H4 (cell line): Measurements from ENCODE around the gene DRAP1. TPM values are rescaled to one million over a fixed set of nuclear protein-coding genes. Genes with fewer than 3 reads are reported as not detected.
A peak's percentile ranks its signal among the peaks of the same experiment; 100 is the strongest.

Experiments used
- DNase-seq: peaks from one replicate; pipeline ENCODE4 v3.0.0-alpha.2; 2015; ENCODE audit warnings: low spot score
- total RNA-seq: library from RNA; depleted of rRNA; stranded (reverse); fragments of >200 nt; shearing (Covaris generic); gene quantifications from 2 replicates; pipeline ENCODE4 v1.2.3, GENCODE V29; 2014; rRNA removed

Gene DRAP1
- 181 and 235 TPM in 2 replicates for total RNA-seq

DNA sequence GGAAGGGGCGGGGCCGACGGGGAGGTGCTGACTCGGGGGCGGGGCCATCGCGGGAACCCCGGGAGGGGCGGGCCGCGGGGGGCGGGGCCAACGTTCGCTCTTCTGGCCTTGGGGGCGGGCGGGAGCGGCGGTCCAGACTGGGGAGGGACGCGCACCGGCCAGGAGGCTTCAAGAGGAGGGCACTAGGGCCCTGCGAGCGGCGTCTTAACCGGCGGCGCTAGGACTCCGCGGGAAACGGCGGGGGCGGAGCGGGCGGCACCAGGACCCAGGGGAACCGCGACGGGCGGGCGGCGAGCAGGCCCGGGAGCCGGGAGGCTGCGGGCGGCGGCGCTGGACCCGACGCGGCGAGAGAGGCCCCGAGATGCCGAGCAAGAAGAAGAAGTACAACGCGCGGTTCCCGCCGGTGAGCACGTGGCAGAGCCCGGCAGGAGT lies at the start of gene DRAP1:
DRAP1 (plus strand) TSS at position 286 of the 432 bp plus-strand sequence; CDS start at position 362, 76 bp downstream.
- DNase-seq = peak; percentile 95

- no peak for DNase-seq
These were observed 49.5 kb upstream of the DRAP1 start for GRCh38 chr11:65869643-65870306.

DNA sequence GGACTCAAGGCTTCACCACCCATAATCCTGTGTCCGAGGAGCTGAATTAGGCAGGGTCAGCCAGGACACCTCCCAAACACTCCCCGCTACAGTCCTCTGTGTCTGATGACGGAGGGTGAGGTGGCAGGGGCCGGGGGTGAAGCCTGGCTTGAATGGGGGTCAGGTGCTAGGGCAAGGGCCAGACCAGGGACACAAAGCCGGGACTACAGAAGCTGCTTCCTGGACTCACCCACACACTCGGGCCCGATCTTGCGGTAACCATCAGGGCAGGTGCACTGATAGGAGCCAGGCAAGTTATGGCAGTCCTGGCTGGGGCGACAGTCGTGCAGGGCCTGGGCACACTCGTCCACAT lies 48.9 kb upstream of the DRAP1 start:
- no peak for DNase-seq

- no peak for DNase-seq
These were observed 48.2 kb upstream of the DRAP1 start for GRCh38 chr11:65870706-65871681.

DNA sequence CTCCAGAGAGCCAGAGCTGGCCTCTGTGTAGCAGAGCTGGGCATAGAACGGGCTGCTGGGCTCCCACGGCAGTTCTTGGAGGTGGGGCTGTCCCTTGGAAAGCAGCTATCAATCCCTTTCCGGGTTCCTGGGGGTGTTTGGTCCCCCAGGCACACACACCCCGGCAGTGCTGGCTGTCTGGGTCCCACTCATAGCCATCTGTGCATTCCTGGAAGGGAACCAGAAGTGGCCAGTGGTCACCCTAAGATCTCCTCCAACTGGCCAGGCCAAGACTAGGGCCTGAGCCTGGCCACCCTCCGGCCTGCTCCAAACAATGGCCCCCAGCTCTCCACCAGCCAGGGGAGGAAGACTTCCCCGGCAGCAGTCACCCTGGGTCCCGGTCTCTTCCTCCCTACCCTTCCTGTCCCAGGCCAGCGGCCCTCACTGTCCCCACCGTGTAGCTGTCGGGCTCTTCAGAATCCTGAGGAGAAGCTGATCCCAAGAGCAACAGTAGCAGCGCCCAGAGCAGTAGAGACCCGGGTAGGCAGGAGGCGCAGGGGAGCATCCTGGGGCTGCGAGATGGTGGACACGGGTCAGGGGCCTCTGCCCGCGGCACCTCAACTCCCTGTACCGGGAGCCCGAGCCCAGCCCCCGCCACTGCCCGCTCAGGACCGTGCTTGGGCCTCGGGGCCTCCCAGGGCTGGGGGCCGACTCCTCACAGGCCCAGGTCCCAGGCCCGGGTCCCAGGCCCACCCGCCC lies 47.2 kb upstream of the DRAP1 start:
- no peak for DNase-seq

GRCh38 chr11:65872586-65873317 lies 46.5 kb upstream of the DRAP1 start, which contains the start of gene EFEMP2:
Gene EFEMP2, minus strand, starts transcription at chr11:65872800. Its CDS starts 446 bp downstream, at chr11:65872354.
- DNase-seq = no peak

GRCh38 chr11:65873318-65874156 lies 45.7 kb upstream of the DRAP1 start:
- peak; percentile 78 for DNase-seq

DNA sequence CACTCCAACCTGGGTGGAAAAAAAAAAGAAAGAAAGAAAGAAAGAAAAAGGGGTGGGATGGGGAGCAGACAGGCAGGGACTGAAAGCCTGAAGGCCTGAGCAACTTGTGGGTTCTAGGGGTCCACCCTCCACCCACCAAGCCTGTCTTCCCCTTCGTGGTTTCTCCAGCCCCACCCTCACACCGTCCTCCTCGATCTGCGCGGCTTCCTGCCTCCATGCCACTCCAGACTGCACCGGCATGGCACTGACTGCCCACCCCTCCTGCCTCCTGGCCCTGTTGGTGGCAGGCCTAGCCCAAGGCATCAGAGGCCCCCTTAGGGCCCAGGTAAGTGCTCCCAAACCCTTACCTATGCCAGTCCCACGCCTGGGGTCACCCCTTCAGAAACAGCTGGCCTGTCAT lies 39.6 kb upstream of the DRAP1 start, which contains the start of gene CTSW:
CTSW (plus strand) TSS at position 221 of the 400 bp plus-strand sequence; CDS start at position 239, 18 bp downstream.
- no peak for DNase-seq

- DNase-seq = no peak
These were observed 39.2 kb upstream of the DRAP1 start for GRCh38 chr11:65880027-65880426.

DNA sequence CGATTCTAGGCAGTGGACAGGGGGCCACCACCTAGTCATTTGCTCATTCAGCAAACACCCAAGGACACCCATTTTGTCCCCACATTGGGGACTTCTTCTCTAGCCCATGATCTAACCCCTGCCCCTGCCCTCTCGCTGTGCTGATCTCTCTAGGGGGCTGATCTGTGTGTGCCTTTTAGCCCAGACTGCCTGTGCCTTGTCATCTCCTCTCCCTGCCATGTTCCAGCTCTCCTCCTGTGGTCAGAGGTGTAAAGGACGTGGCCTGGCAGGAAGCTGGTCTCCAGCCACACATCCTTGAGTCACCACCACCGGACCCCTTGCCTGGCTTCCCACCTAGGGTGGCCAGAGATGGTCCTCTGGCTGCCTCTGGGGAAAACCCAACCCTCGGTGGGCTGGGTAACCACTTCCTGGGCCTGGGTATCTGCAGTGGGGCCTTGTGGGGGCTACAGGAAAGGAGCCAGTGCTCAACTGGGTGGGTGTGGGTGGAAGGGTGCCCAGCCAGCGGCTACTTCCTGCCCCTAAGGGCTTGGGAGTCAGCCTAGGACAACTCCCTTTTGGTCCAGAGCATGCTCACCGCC lies 38.3 kb upstream of the DRAP1 start:
- no peak for DNase-seq

- no peak for DNase-seq
These were observed 36.8 kb upstream of the DRAP1 start for GRCh38 chr11:65882120-65883057.

DNA sequence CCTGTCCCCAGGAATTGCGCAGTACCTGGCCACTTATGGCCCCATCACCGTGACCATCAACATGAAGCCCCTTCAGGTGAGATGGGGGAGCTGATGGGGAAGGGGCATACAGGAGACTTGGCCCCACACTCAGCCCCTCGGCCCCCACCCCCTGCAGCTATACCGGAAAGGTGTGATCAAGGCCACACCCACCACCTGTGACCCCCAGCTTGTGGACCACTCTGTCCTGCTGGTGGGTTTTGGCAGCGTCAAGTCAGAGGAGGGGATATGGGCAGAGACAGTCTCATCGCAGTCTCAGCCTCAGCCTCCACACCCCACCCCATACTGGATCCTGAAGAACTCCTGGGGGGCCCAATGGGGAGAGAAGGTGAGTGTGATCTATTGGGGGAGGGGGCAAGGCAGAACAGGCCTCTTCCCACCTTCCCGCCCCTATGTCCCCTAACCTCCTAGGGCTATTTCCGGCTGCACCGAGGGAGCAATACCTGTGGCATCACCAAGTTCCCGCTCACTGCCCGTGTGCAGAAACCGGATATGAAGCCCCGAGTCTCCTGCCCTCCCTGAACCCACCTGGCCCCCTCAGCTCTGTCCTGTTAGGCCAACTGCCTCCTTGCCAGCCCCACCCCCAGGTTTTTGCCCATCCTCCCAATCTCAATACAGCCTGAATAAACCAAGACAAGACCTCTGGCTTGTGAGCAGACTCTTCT lies 36.0 kb upstream of the DRAP1 start:
- DNase-seq = no peak

GRCh38 chr11:65883786-65884715 lies 35.2 kb upstream of the DRAP1 start:
- no peak for DNase-seq

DNA sequence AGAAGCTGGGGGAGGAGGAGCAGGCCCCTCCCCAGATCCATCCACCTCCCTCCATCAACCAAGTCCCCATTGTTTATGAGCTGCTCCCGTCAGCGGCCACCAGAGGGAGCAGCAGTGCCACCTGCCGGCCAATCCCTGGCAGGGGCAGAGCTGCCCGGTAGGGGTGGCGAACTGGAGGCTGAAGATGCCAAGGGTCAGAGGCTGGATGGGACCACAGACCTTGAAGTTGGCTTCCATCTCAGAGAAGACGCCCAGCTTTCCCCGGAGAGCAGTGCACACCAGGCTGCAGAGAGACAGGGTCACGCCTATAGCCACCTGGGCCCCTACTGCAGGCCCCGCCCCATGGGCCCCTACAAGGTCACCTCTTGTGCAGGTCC lies 34.5 kb upstream of the DRAP1 start:
- DNase-seq = peak; percentile 61

GRCh38 chr11:65885231-65885630 lies 34.0 kb upstream of the DRAP1 start:
- no peak for DNase-seq

GRCh38 chr11:65885808-65886536 lies 33.3 kb upstream of the DRAP1 start:
- DNase-seq = no peak
